ENCODE measurements around the gene GSDME. TPM values are rescaled to one million over a fixed set of nuclear protein-coding genes. Genes with fewer than 3 reads are reported as not detected.

Gene GSDME
- polyA plus RNA-seq, 4 donors: 4.0 to 118 (median 89.6) TPM

GRCh38 chr7:24784277-24784676 lies 27.0 kb upstream of the GSDME start:
- Histone ChIP-seq H3K4me3 (ENCODE audit: low read depth in 1 of 3, low read length in 3 of 3) (no peak overlapping the region), H3K27me3 (ENCODE audit: control insufficient read depth in 3 of 3, insufficient read depth in 3 of 3, low read length in 3 of 3) (no peaks in the 10 kb centered on the region), H3K9me3 (ENCODE audit: control insufficient read depth in 2 of 2, insufficient read depth in 1 of 2, low read depth in 1 of 2, low read length in 1 of 2) (peaks cover 0 to 9% of the 10 kb centered on the region in 2 donors), H3K36me3 (ENCODE audit: control insufficient read depth in 3 of 3, insufficient read depth in 2 of 3, low read depth in 1 of 3, low read length in 3 of 3) (no peaks in the 10 kb centered on the region), H3K4me1 (ENCODE audit: control insufficient read depth in 3 of 3, insufficient read depth in 2 of 3, low read depth in 1 of 3, low read length in 2 of 3) (peaks cover 0 to 17% (median 0%) of the 10 kb centered on the region in 3 donors), H3K27ac (ENCODE audit: low read depth in 1 of 3, low read length in 2 of 3) (peak overlapping the region in 1 of 3 donors; percentile 56)
- WGBS, 3 donors: 67 to 83% (median 73%) methylated on average over 5 of the region's 5 CpGs
- no peak for FAIRE-seq
- peak; percentile 51 to 60 for DNase-seq

GRCh38 chr7:24783698-24784097 lies 26.4 kb upstream of the GSDME start:
- Histone ChIP-seq H3K4me3 (ENCODE audit: low read depth in 1 of 3, low read length in 3 of 3) (no peak overlapping the region), H3K36me3 (ENCODE audit: control insufficient read depth in 3 of 3, insufficient read depth in 2 of 3, low read depth in 1 of 3, low read length in 3 of 3) (no peaks in the 10 kb centered on the region), H3K9me3 (ENCODE audit: control insufficient read depth in 2 of 2, insufficient read depth in 1 of 2, low read depth in 1 of 2, low read length in 1 of 2) (peaks cover 0 to 6% of the 10 kb centered on the region in 2 donors), H3K4me1 (ENCODE audit: control insufficient read depth in 3 of 3, insufficient read depth in 2 of 3, low read depth in 1 of 3, low read length in 2 of 3) (peaks cover 0 to 16% (median 0%) of the 10 kb centered on the region in 3 donors), H3K27ac (ENCODE audit: low read depth in 1 of 3, low read length in 2 of 3) (peak overlapping the region in 1 of 3 donors; percentile 56), H3K27me3 (ENCODE audit: control insufficient read depth in 3 of 3, insufficient read depth in 3 of 3, low read length in 3 of 3) (no peaks in the 10 kb centered on the region)
- DNase-seq (no peak), FAIRE-seq (no peak)
- 92 to 94% (median 94%) methylated on average over 2 of the region's 2 CpGs for WGBS, 3 donors

GRCh38 chr7:24781106-24781505 lies 23.8 kb upstream of the GSDME start:
- Histone ChIP-seq H3K9me3 (ENCODE audit: control insufficient read depth in 2 of 2, insufficient read depth in 1 of 2, low read depth in 1 of 2, low read length in 1 of 2) (peaks cover 0 to 6% of the 10 kb centered on the region in 2 donors), H3K4me1 (ENCODE audit: control insufficient read depth in 3 of 3, insufficient read depth in 2 of 3, low read depth in 1 of 3, low read length in 2 of 3) (peaks cover 0 to 6% (median 0%) of the 10 kb centered on the region in 3 donors), H3K4me3 (ENCODE audit: low read depth in 1 of 3, low read length in 3 of 3) (no peak overlapping the region), H3K36me3 (ENCODE audit: control insufficient read depth in 3 of 3, insufficient read depth in 2 of 3, low read depth in 1 of 3, low read length in 3 of 3) (no peaks in the 10 kb centered on the region), H3K27ac (ENCODE audit: low read depth in 1 of 3, low read length in 2 of 3) (no peak overlapping the region), H3K27me3 (ENCODE audit: control insufficient read depth in 3 of 3, insufficient read depth in 3 of 3, low read length in 3 of 3) (no peaks in the 10 kb centered on the region)
- DNase-seq (no peak), FAIRE-seq (no peak)
- 86 to 96% (median 88%) methylated on average over 4 of the region's 4 CpGs for WGBS, 3 donors

GRCh38 chr7:24779283-24779655 lies 22.0 kb upstream of the GSDME start:
- H3K9me3 ChIP-seq (ENCODE audit: control insufficient read depth in 2 of 2, insufficient read depth in 1 of 2, low read depth in 1 of 2, low read length in 1 of 2): peaks cover 0 to 6% of the 10 kb centered on the region in 2 donors
- DNase-seq: no peak

GRCh38 chr7:24778543-24779282 lies 21.4 kb upstream of the GSDME start:
- H3K27me3 ChIP-seq (ENCODE audit: control insufficient read depth in 3 of 3, insufficient read depth in 3 of 3, low read length in 3 of 3): no peaks in the 10 kb centered on the region
- no peak overlapping the region for H3K4me3 ChIP-seq (ENCODE audit: low read depth in 1 of 3, low read length in 3 of 3)
- 84 to 86% (median 85%) methylated on average over 9 of the region's 9 CpGs for WGBS, 3 donors
- H3K4me1 ChIP-seq (ENCODE audit: control insufficient read depth in 3 of 3, insufficient read depth in 2 of 3, low read depth in 1 of 3, low read length in 2 of 3): peaks cover 0 to under 1% (median 0%) of the 10 kb centered on the region in 3 donors
- H3K36me3 ChIP-seq (ENCODE audit: control insufficient read depth in 3 of 3, insufficient read depth in 2 of 3, low read depth in 1 of 3, low read length in 3 of 3): no peaks in the 10 kb centered on the region
- no peak for FAIRE-seq
- DNase-seq: no peak
- no peak overlapping the region for H3K27ac ChIP-seq (ENCODE audit: low read depth in 1 of 3, low read length in 2 of 3)
- peaks cover 0 to 5% of the 10 kb centered on the region in 2 donors for H3K9me3 ChIP-seq (ENCODE audit: control insufficient read depth in 2 of 2, insufficient read depth in 1 of 2, low read depth in 1 of 2, low read length in 1 of 2)

More at GRCh38 chr7:24779283-24779655, 22.0 kb upstream of the GSDME start:
- no peaks in the 10 kb centered on the region for H3K27me3 ChIP-seq (ENCODE audit: control insufficient read depth in 3 of 3, insufficient read depth in 3 of 3, low read length in 3 of 3)
- no peaks in the 10 kb centered on the region for H3K36me3 ChIP-seq (ENCODE audit: control insufficient read depth in 3 of 3, insufficient read depth in 2 of 3, low read depth in 1 of 3, low read length in 3 of 3)
- no peak overlapping the region for H3K27ac ChIP-seq (ENCODE audit: low read depth in 1 of 3, low read length in 2 of 3)
- no peak for FAIRE-seq
- H3K4me3 ChIP-seq (ENCODE audit: low read depth in 1 of 3, low read length in 3 of 3): no peak overlapping the region
- 84 to 96% (median 85%) methylated on average over 2 of the region's 2 CpGs for WGBS, 3 donors
- H3K4me1 ChIP-seq (ENCODE audit: control insufficient read depth in 3 of 3, insufficient read depth in 2 of 3, low read depth in 1 of 3, low read length in 2 of 3): peaks cover 0 to 6% (median 0%) of the 10 kb centered on the region in 3 donors

GRCh38 chr7:24777806-24778205 lies 20.5 kb upstream of the GSDME start:
- H3K4me3 ChIP-seq (ENCODE audit: low read depth in 1 of 3, low read length in 3 of 3): no peak overlapping the region
- H3K27ac ChIP-seq (ENCODE audit: low read depth in 1 of 3, low read length in 2 of 3): no peak overlapping the region
- no peak for DNase-seq
- no peaks in the 10 kb centered on the region for H3K9me3 ChIP-seq (ENCODE audit: control insufficient read depth in 2 of 2, insufficient read depth in 1 of 2, low read depth in 1 of 2, low read length in 1 of 2)
- FAIRE-seq: no peak
- WGBS, 3 donors: 82 to 92% (median 91%) methylated on average over 3 of the region's 3 CpGs
- H3K4me1 ChIP-seq (ENCODE audit: control insufficient read depth in 3 of 3, insufficient read depth in 2 of 3, low read depth in 1 of 3, low read length in 2 of 3): no peaks in the 10 kb centered on the region
- no peaks in the 10 kb centered on the region for H3K36me3 ChIP-seq (ENCODE audit: control insufficient read depth in 3 of 3, insufficient read depth in 2 of 3, low read depth in 1 of 3, low read length in 3 of 3)
- no peaks in the 10 kb centered on the region for H3K27me3 ChIP-seq (ENCODE audit: control insufficient read depth in 3 of 3, insufficient read depth in 3 of 3, low read length in 3 of 3)

- Histone ChIP-seq H3K27me3 (ENCODE audit: control insufficient read depth in 3 of 3, insufficient read depth in 3 of 3, low read length in 3 of 3) (peaks cover 0 to 2% (median 0%) of the 10 kb centered on the region in 3 donors), H3K27ac (ENCODE audit: low read depth in 1 of 3, low read length in 2 of 3) (no peak overlapping the region), H3K36me3 (ENCODE audit: control insufficient read depth in 3 of 3, insufficient read depth in 2 of 3, low read depth in 1 of 3, low read length in 3 of 3) (no peaks in the 10 kb centered on the region), H3K9me3 (ENCODE audit: control insufficient read depth in 2 of 2, insufficient read depth in 1 of 2, low read depth in 1 of 2, low read length in 1 of 2) (peaks cover 0 to 10% of the 10 kb centered on the region in 2 donors), H3K4me1 (ENCODE audit: control insufficient read depth in 3 of 3, insufficient read depth in 2 of 3, low read depth in 1 of 3, low read length in 2 of 3) (no peaks in the 10 kb centered on the region), H3K4me3 (ENCODE audit: low read depth in 1 of 3, low read length in 3 of 3) (no peak overlapping the region)
- DNase-seq (no peak), FAIRE-seq (no peak)
Observed at GRCh38 chr7:24773646-24774045, 16.4 kb upstream of the GSDME start.

GRCh38 chr7:24769851-24770250 lies 12.6 kb upstream of the GSDME start:
- peaks cover 0 to 2% (median 0%) of the 10 kb centered on the region in 3 donors for H3K27me3 ChIP-seq (ENCODE audit: control insufficient read depth in 3 of 3, insufficient read depth in 3 of 3, low read length in 3 of 3)
- H3K9me3 ChIP-seq (ENCODE audit: control insufficient read depth in 2 of 2, insufficient read depth in 1 of 2, low read depth in 1 of 2, low read length in 1 of 2): peaks cover 0 to 10% of the 10 kb centered on the region in 2 donors
- no peak overlapping the region for H3K27ac ChIP-seq (ENCODE audit: low read depth in 1 of 3, low read length in 2 of 3)
- FAIRE-seq (no peak), DNase-seq (no peak)
- no peak overlapping the region for H3K4me3 ChIP-seq (ENCODE audit: low read depth in 1 of 3, low read length in 3 of 3)
- H3K4me1 ChIP-seq (ENCODE audit: control insufficient read depth in 3 of 3, insufficient read depth in 2 of 3, low read depth in 1 of 3, low read length in 2 of 3): no peaks in the 10 kb centered on the region
- WGBS, 3 donors: 74 to 87% (median 86%) methylated on average over 2 of the region's 2 CpGs
- no peaks in the 10 kb centered on the region for H3K36me3 ChIP-seq (ENCODE audit: control insufficient read depth in 3 of 3, insufficient read depth in 2 of 3, low read depth in 1 of 3, low read length in 3 of 3)

Data from small intestine (tissue), 7 donors.